Stomach (tissue), 9 donors: Measurements from ENCODE around the gene PTPN14. TPM values are rescaled to one million over a fixed set of nuclear protein-coding genes. Genes with fewer than 3 reads are reported as not detected.

Experiments used
- DNase-seq, 2 donors: peaks; one replicate each; pipeline versions ENCODE4 v3.0.0 to v3.0.0-alpha.2; 2013 to 2019
- H3K27ac ChIP-seq, 5 donors: fragments of 200-600 bp in 4 of 5; sonication (generic) in 4 of 5; one replicate each; pipeline ENCODE4 v1.5.1; 2013 to 2019; ENCODE audit warnings: mild to moderate bottlenecking in 1 of 5, moderate library complexity in 1 of 5
- H3K27me3 ChIP-seq, 3 donors: fragments of 200-600 bp; sonication (generic); one replicate each; pipeline ENCODE4 v1.5.1; 2017 to 2019; ENCODE audit warnings: mixed run types in 1 of 3
- H3K36me3 ChIP-seq, 4 donors: fragments of 200-600 bp; sonication (generic); 1 replicate in 3 of 4; 2 replicates in 1 of 4; pipeline ENCODE4 v1.5.1; 2016 to 2019
- H3K4me1 ChIP-seq, 4 donors: fragments of 200-600 bp; sonication (generic); one replicate each; pipeline ENCODE4 v1.5.1; 2016 to 2019
- H3K4me3 ChIP-seq, 4 donors: fragments of 200-600 bp; sonication (generic) in 3 of 4; one replicate each; pipeline ENCODE4 v1.5.1; 2016 to 2019; ENCODE audit warnings: mild to moderate bottlenecking in 1 of 4
- H3K9me3 ChIP-seq, 4 donors: fragments of 200-600 bp; sonication (generic); one replicate each; pipeline ENCODE4 v1.5.1; 2016 to 2019
- EP300 ChIP-seq: sonication (generic); formaldehyde crosslinking; IDR thresholded peaks from one replicate; pipeline ENCODE4 v1.6.1; 2017; ENCODE audit warnings: antibody characterized with exemption
- POLR2A ChIP-seq, 4 donors: fragments of 450-650 bp; IDR thresholded peaks; one replicate each; pipeline ENCODE4 v1.6.1; 2016; ENCODE audit warnings: antibody characterized with exemption in 4 of 4, control low read depth in 2 of 4, mild to moderate bottlenecking in 1 of 4, moderate library complexity in 1 of 4
- POLR2AphosphoS5 ChIP-seq, 3 donors: sonication (generic); formaldehyde crosslinking; IDR thresholded peaks; one replicate each; pipeline ENCODE4 v1.6.1; 2016; ENCODE audit warnings: antibody characterized with exemption in 3 of 3
- WGBS, 5 donors: extraction: QIAGEN DNeasy Blood & Tissue Kit in 3 of 5; methylation state at CpG; one replicate each; pipeline versions ENCODE4 v1.1.5 to v1.1.7; 2013 to 2018; 5-methylcytosine and 5-hydroxymethylcytosine counted together
- intact Hi-C: fragments of 100-400 bp; cut with DNase I; formaldehyde crosslinking; loops from one replicate; pipeline ENCODE4 v1.15.1; 2023; ENCODE audit warnings: low total_unique reads
- polyA plus RNA-seq, 3 donors: library from polyadenylated mRNA; stranded (reverse); fragments of 200-250 nt; gene quantifications; one replicate each; pipeline ENCODE4 v1.2.3, GENCODE V29; 2013
- total RNA-seq, 5 donors: library from RNA; depleted of rRNA; stranded (reverse); fragments of >200 nt; gene quantifications; one replicate each; pipeline versions ENCODE4 v1.1.0 to v1.2.3, GENCODE V29; 2014 to 2016
- TF ChIP-seq, protein P1 (sequence below), 7 experiments: fragments of 450-650 bp in 4 of 7; fragments of 200-600 bp in 3 of 7; sonication (generic) in 3 of 7; IDR thresholded peaks; one replicate each; pipeline ENCODE4 v1.5.1; 2016 to 2019; ENCODE audit warnings: antibody characterized with exemption in 7 of 7, control low read depth in 2 of 7, mild to moderate bottlenecking in 1 of 7
- donor health status: healthy with polysubstance abuse.
- donor health status: Bipolar disorder and iron deficiency.
- donor health status: healthy.

Gene PTPN14
- total and polyA plus RNA-seq, 8 donors, result 1.7 to 44.6 (median 9.8) TPM

DNA sequence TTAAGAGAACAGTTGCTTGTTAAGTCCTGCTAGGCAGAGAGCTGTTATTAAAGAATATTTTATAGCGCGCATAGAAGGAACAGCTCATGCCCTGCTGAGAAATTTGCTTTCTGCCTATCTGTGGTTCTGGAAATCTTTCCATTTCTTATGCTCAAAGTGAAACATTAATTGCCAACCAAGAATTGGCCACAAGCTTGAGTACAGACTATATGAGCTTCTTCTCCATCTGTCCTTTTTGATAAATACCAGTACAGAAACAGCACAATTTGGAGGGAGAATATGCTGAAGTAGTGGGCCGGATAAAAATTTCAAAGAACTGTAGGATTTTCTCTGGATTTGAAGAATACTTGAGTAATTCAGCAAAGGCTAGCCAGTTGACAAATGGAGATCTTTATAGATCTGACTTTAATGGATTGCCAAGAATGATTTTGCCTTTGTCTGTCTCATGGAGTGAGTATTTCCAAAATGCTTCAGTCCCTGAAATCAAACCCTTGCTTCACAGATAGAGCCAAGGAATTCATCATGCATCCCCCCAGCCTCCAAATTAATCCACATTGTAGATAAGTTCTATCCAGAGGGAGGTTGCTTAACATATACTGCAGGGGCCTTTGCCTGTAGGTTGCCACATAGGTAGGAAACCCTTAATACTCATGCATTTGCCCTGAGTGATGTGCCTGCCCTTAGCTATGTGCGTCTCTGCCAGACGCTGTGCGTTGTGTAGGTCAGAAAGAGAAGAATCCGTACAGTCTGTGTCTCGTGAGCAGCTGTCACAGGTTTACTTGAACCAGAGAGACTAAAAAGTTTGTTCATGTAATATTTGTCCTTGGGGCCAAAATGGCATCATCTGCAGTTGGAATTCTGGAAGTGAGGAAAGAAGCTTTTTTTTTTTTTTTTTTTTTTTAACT, 226.3 kb downstream of the PTPN14 start:
- no peak for DNase-seq
- WGBS, 5 donors, result 95 to 99% (median 98%) methylated on average over 8 of the region's 8 CpGs
- Histone ChIP-seq H3K27ac (no peak overlapping the region), H3K4me1 (peaks cover 9 to 11% (median 11%) of the 10 kb centered on the region in 4 donors), H3K4me3 (no peak overlapping the region), H3K27me3 (no peaks in the 10 kb centered on the region), H3K9me3 (no peaks in the 10 kb centered on the region), H3K36me3 (peaks cover 0 to 18% (median 11%) of the 10 kb centered on the region in 4 donors)
- intact Hi-C loops, result no loop called here
- TF ChIP-seq, protein P1, sequence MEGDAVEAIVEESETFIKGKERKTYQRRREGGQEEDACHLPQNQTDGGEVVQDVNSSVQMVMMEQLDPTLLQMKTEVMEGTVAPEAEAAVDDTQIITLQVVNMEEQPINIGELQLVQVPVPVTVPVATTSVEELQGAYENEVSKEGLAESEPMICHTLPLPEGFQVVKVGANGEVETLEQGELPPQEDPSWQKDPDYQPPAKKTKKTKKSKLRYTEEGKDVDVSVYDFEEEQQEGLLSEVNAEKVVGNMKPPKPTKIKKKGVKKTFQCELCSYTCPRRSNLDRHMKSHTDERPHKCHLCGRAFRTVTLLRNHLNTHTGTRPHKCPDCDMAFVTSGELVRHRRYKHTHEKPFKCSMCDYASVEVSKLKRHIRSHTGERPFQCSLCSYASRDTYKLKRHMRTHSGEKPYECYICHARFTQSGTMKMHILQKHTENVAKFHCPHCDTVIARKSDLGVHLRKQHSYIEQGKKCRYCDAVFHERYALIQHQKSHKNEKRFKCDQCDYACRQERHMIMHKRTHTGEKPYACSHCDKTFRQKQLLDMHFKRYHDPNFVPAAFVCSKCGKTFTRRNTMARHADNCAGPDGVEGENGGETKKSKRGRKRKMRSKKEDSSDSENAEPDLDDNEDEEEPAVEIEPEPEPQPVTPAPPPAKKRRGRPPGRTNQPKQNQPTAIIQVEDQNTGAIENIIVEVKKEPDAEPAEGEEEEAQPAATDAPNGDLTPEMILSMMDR (IDR thresholded peaks at IDR 0.05), result no peak
- TF ChIP-seq POLR2A (IDR thresholded peaks at IDR 0.05), result no peak
- TF ChIP-seq POLR2AphosphoS5 (IDR thresholded peaks at IDR 0.05), result no peak
- no peak for TF ChIP-seq EP300

- TF ChIP-seq POLR2AphosphoS5 (IDR thresholded peaks at IDR 0.05) (no peak), EP300 (no peak), POLR2A (IDR thresholded peaks at IDR 0.05) (no peak)
- TF ChIP-seq, protein P1 (IDR thresholded peaks at IDR 0.05), result no peak
- no peaks in the 10 kb centered on the region for H3K9me3 ChIP-seq
- no peak for DNase-seq
- no peak overlapping the region for H3K4me3 ChIP-seq
- no peaks in the 10 kb centered on the region for H3K4me1 ChIP-seq
- no peaks in the 10 kb centered on the region for H3K27me3 ChIP-seq
- 86 to 95% (median 90%) methylated on average over 5 of the region's 5 CpGs for whole genome bisulfite sequencing, 5 donors
- peaks cover 0 to 41% (median 22%) of the 10 kb centered on the region in 4 donors for H3K36me3 ChIP-seq
- intact Hi-C loops, result no loop called here
- H3K27ac ChIP-seq, result no peak overlapping the region
Measured at GRCh38 chr1:214321705-214322453, 229.5 kb downstream of the PTPN14 start.

DNA sequence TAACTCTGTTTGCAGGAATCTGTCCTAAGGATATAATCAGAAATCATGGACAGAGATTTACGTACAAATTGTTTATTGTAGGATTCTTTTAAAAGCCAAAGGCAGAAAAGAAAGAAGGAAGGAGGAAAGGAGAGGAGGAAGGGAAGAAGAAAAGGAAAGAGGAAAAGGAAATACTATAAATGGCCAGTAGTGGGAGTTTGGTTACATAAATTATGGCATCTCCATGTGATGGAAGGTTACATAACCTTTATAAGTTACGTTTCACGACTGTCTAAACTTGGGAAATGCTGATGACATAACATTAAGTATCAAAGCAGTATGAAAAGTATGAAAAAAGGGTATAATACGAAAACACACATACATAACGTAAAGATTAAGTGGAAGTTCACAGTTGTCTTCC, 231.5 kb downstream of the PTPN14 start:
- TF ChIP-seq, protein P1 (IDR thresholded peaks at IDR 0.05), result no peak
- TF ChIP-seq POLR2AphosphoS5 (IDR thresholded peaks at IDR 0.05) (no peak), POLR2A (IDR thresholded peaks at IDR 0.05) (no peak), EP300 (no peak)
- no peak overlapping the region for H3K4me3 ChIP-seq
- peaks cover 0 to 54% (median 38%) of the 10 kb centered on the region in 4 donors for H3K36me3 ChIP-seq
- H3K27me3 ChIP-seq, result no peaks in the 10 kb centered on the region
- no peaks in the 10 kb centered on the region for H3K9me3 ChIP-seq
- 87 to 95% (median 89%) methylated on average over 5 of the region's 5 CpGs for WGBS, 5 donors
- no peaks in the 10 kb centered on the region for H3K4me1 ChIP-seq
- intact Hi-C loops, result no loop called here
- no peak overlapping the region for H3K27ac ChIP-seq
- no peak for DNase-seq

- WGBS, 5 donors, result 73 to 85% (median 82%) methylated on average over 10 of the region's 10 CpGs
Measured at GRCh38 chr1:214318956-214319736, 232.3 kb downstream of the PTPN14 start.

More at GRCh38 chr1:214318956-214319736, 232.3 kb downstream of the PTPN14 start:
- Histone ChIP-seq H3K36me3 (peaks cover 0 to 54% (median 38%) of the 10 kb centered on the region in 4 donors), H3K4me1 (no peaks in the 10 kb centered on the region), H3K4me3 (no peak overlapping the region), H3K9me3 (no peaks in the 10 kb centered on the region), H3K27ac (no peak overlapping the region), H3K27me3 (no peaks in the 10 kb centered on the region)
- no peak for TF ChIP-seq POLR2A (IDR thresholded peaks at IDR 0.05)
- TF ChIP-seq EP300, result no peak
- no peak for TF ChIP-seq POLR2AphosphoS5 (IDR thresholded peaks at IDR 0.05)
- TF ChIP-seq, protein P1 (IDR thresholded peaks at IDR 0.05), result no peak
- intact Hi-C loops, result no loop called here
- no peak for DNase-seq
